Bone marrow (tissue), 2 donors: Measurements from ENCODE around the gene LRRC4C.
"Not testable (repeated sequence)": the region's sequence is repeated elsewhere in the genome, so short reads cannot be mapped to it uniquely, and the experiment has no call there.

Experiments used
- DNase-seq, 2 donors: peaks; one replicate each; lab custom pipeline; 2025; lab: John Stamatoyannopoulos, UW

The LRRC4C gene

GRCh38 chr11:41019666-41020065 is 439.8 kb downstream of the LRRC4C start:
- DNase-seq: not testable (repeated sequence)

GRCh38 chr11:41018224-41018623 is 441.2 kb downstream of the LRRC4C start:
- DNase-seq: no peak

- no peak for DNase-seq
These were observed 448.9 kb downstream of the LRRC4C start for GRCh38 chr11:41010361-41011050.

- DNase-seq: no peak
These were observed 453.5 kb downstream of the LRRC4C start for GRCh38 chr11:41005986-41006385.

GRCh38 chr11:41003339-41004282 is 455.8 kb downstream of the LRRC4C start:
- no peak for DNase-seq

GRCh38 chr11:40998920-40999319 is 460.5 kb downstream of the LRRC4C start:
- no peak for DNase-seq

- DNase-seq: no peak
These were observed 471.5 kb downstream of the LRRC4C start for GRCh38 chr11:40987776-40988435.

DNA sequence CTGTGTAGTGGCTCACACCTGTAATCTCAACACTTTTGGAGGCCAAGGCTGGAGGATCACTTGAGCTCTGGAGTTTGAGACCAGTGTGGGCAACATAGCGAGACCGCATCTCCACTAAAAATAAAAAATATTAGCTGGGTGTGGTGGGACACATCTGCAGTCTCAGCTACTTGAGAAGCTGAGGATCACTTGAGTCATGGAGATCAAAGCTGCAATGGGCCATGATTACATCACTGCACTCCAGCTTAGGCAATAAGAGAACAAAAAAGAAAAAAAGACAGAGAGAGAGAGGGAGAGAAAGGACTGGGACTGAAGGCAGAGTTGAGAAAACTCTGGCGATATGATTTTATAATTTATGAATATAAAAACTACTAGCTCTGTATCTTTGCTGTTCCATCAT is 473.1 kb downstream of the LRRC4C start:
- DNase-seq: no peak

GRCh38 chr11:40975076-40975475 is 484.4 kb downstream of the LRRC4C start:
- no peak for DNase-seq

DNA sequence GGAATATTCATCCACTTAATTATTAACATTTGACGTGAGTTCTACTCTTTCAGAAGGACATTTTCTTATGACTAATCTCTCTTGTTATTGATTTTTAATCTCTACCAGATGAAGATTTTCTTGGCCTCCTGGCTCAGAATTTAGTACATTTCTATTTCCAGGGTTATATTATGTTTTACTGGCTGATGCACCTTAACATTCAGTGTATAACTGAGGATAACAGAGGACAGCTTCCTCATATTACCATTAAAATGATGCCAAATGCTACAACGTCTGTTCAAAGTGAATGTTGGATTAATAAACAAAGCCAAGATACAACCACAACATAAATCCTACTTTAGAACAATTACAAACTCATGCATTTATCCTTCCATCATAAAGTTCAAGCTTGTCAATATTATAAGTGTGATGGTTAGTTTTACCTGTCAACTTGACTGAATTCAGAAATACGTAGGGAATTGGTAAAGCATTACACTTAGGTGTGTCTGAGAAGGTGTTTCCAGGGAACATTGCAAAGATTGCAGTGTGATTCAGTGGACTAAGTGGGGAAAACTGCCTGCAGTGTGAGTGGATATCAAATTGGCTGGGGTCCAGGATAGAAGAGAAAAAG is 485.2 kb downstream of the LRRC4C start:
- no peak for DNase-seq

DNA sequence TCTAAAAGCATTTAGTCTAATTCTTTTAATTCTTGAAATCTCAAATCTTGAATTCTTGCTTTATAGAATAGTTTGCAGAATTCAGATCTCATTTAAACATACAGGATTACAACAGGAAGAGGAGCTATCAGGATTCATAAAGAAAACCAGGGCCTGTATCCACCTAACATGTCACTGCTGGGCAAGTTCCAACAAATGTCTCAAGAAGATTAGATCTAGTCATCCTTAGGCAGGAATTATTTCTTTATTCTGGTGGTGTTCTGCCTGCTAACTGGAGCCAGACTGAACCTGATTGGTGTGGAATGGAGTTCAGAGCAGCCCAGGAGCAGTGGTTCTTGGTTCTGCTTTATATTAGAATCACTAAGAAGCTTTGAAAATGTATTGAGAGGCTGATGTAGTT is 500.7 kb downstream of the LRRC4C start:
- DNase-seq: no peak

GRCh38 chr11:40952479-40952878 is 507.0 kb downstream of the LRRC4C start:
- DNase-seq: no peak

DNA sequence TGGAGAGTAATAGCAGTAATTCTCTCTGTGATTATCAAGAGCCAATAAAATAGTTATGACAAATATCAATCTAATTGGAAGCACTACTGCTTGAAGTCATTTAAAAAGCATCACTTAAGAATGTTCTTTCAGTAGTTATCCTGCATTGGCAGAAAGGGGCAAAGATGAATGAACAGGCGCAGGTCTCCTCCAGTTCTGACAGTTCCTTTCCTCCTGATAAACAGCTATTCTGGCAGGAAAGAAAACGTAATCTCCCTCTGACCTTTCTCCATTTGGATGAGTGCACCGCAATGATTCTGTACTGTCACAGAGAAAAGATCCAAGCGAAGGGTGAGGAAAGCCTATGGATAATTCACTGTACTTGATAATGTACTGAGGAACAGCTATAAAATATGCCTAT is 521.5 kb downstream of the LRRC4C start:
- no peak for DNase-seq

GRCh38 chr11:40924915-40925314 is 534.5 kb downstream of the LRRC4C start:
- no peak for DNase-seq

DNA sequence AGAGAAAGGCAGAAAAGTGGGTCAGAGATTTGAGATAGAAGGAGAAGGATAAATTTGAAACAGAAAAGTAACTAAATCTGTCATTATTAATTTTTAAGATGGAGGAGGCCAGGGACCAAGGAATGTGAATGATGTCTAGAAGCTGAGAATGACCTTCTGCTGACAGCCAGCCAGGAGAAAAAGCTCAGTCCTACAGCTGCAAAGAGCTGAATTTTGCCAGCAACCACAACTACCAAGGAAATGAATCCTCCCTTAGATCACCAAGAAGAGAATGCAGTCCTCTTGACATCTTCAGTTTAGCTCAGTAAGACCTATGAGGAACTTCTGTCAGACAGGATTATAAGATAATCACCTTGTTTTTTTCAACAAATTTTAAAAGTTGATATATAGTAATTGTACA is 538.2 kb downstream of the LRRC4C start:
- no peak for DNase-seq

DNA sequence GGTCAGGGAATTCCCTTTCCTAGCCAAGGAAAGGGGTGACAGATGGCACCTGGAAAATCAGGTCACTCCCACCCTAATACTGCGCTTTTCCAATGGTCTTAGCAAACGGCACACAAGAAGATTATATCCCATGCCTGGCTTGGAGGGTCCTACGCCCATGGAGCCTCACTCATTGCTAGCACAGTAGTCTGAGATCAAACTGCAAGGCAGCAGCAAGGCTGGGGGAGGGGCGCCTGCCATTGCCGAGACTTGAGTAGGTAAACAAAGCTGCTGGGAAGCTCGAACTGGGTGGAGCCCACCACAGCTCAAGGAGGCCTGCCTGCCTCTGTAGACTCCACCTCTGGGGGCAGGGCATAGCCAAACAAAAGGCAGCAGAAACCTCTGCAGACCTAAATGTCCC is 548.7 kb downstream of the LRRC4C start:
- DNase-seq: not testable (repeated sequence)

GRCh38 chr11:40894501-40894900 is 565.0 kb downstream of the LRRC4C start:
- no peak for DNase-seq

- DNase-seq: no peak
These were observed 574.0 kb downstream of the LRRC4C start for GRCh38 chr11:40885250-40885954.

GRCh38 chr11:40882301-40882700 is 577.2 kb downstream of the LRRC4C start:
- no peak for DNase-seq

DNA sequence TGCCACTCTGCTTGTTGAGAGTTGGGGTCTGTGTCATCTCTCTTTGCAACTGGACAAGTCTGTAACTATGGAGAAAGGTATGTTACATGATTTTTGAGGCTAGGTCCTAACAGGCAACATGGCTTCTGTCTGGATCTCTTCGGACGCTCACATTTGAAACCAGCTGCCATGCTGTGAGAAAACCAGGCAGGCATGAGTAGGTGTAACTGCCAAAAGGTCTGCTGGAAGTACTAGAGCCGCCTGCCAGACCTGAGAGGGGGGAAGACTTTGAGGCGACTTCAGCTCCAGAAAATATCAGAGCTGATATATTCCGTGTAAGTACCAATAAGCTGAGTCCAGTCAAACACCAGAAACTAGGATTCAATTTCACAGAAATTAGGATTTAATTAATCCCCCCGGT is 579.5 kb downstream of the LRRC4C start:
- no peak for DNase-seq

- no peak for DNase-seq
These were observed 581.5 kb downstream of the LRRC4C start for GRCh38 chr11:40877981-40878380.

DNA sequence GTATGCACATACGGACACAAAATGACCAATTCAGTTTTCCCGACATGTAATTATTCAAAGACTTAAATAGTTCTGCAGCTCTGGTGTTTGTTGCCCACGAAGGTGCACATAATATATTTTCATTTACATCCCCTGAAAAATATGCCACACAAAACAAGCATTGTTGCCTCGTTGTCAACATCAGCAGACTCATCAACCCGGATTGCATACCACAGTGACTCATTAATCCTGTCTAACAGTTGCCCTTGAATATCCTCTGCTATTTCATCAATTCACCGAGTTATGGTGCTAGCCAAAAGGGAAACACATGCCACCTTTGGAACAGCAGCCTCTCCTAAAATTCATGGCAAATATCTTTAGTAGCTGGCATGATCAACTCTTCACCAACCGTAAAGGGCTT is 582.2 kb downstream of the LRRC4C start:
- no peak for DNase-seq
